C4-2B (cell line): ENCODE results near the gene DSCAM.

Source experiments
- H3K27ac ChIP-seq: fragments of 450-650 bp; 2 replicates; pipeline ENCODE4 v1.5.1; 2017
- CTCF ChIP-seq: fragments of 450-650 bp; conservative IDR thresholded peaks from 2 replicates; pipeline ENCODE4 v1.5.1; 2017; ENCODE audit warnings: mild to moderate bottlenecking
- ZFX ChIP-seq: fragments of 450-650 bp; IDR thresholded peaks from 2 replicates; pipeline ENCODE4 v1.6.1; 2017

Gene DSCAM

GRCh38 chr21:40313260-40313659, 533.7 kb downstream of the DSCAM start:
- H3K27ac ChIP-seq, result no peak overlapping the region
- no peak for TF ChIP-seq CTCF
- no peak for TF ChIP-seq ZFX

- TF ChIP-seq ZFX (no peak), CTCF (no peak)
- H3K27ac ChIP-seq, result no peak overlapping the region
These were observed 546.7 kb downstream of the DSCAM start for GRCh38 chr21:40300300-40300699.

GRCh38 chr21:40299451-40299850, 547.5 kb downstream of the DSCAM start:
- H3K27ac ChIP-seq, result no peak overlapping the region
- no peak for TF ChIP-seq CTCF

- no peak overlapping the region for H3K27ac ChIP-seq
- TF ChIP-seq ZFX (no peak), CTCF (no peak)
These were observed 552.6 kb downstream of the DSCAM start for GRCh38 chr21:40294345-40294744.

- TF ChIP-seq ZFX (no peak), CTCF (no peak)
These were observed 555.4 kb downstream of the DSCAM start for GRCh38 chr21:40291560-40291959.

GRCh38 chr21:40284409-40284808, 562.5 kb downstream of the DSCAM start:
- TF ChIP-seq CTCF (no peak), ZFX (no peak)
- H3K27ac ChIP-seq, result no peak overlapping the region

More at GRCh38 chr21:40291560-40291959, 555.4 kb downstream of the DSCAM start:
- no peak overlapping the region for H3K27ac ChIP-seq

- no peak overlapping the region for H3K27ac ChIP-seq
- no peak for TF ChIP-seq CTCF
- no peak for TF ChIP-seq ZFX
These were observed 563.8 kb downstream of the DSCAM start for GRCh38 chr21:40282912-40283886.
